ENCODE data around the gene F11. TPM values are rescaled to one million over a fixed set of nuclear protein-coding genes. Genes with fewer than 3 reads are reported as not detected.
"Not testable (repeated sequence)": the region's sequence is repeated elsewhere in the genome, so short reads cannot be mapped to it uniquely, and the experiment has no call there.

The F11 gene
- total RNA-seq, 1 experiment from 2014 or later = 1.6 TPM

DNA sequence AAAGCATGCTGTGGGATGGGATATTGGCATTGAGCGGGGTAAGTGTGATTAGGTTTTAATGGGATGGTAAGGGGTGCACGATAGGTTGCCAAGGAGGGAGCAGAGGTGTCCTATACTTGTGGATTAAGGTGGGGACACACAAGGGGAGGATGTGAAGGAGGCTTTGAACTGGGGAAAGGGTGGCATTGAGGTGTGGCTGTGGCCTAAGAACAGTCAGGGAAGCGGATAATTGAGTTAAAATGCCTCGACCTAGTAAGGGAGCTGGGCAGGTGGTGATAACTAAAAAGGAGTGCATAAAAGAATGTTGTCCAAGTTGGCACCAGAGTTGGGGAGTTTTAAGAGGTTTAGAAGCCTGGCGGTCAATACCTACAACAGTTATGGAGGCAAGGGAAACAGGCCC lies 21.2 kb upstream of the F11 start:
- ChIA-PET CTCF (no interaction called here), POLR2A (no interaction called here)
- no peak overlapping the region for H3K27ac Mint-ChIP-seq
- ATAC-seq (no peak), DNase-seq (ENCODE audit: low spot score) (no peak)
- H3K9me3 Mint-ChIP-seq = peaks cover 5% of the 10 kb centered on the region; the same call in 1 of the 2 replicates
- peaks cover 3% of the 10 kb centered on the region; the same call in 1 of the 2 replicates for H3K27me3 Mint-ChIP-seq (ENCODE audit: low read depth)
- TF ChIP-seq, protein P1, sequence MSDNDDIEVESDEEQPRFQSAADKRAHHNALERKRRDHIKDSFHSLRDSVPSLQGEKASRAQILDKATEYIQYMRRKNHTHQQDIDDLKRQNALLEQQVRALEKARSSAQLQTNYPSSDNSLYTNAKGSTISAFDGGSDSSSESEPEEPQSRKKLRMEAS (CRISPR knock-in tag; IDR thresholded peaks at IDR 0.05) = no peak
- no peak for TF ChIP-seq NFATC4 (CRISPR knock-in tag; IDR thresholded peaks at IDR 0.05)
- TF ChIP-seq, protein P2, sequence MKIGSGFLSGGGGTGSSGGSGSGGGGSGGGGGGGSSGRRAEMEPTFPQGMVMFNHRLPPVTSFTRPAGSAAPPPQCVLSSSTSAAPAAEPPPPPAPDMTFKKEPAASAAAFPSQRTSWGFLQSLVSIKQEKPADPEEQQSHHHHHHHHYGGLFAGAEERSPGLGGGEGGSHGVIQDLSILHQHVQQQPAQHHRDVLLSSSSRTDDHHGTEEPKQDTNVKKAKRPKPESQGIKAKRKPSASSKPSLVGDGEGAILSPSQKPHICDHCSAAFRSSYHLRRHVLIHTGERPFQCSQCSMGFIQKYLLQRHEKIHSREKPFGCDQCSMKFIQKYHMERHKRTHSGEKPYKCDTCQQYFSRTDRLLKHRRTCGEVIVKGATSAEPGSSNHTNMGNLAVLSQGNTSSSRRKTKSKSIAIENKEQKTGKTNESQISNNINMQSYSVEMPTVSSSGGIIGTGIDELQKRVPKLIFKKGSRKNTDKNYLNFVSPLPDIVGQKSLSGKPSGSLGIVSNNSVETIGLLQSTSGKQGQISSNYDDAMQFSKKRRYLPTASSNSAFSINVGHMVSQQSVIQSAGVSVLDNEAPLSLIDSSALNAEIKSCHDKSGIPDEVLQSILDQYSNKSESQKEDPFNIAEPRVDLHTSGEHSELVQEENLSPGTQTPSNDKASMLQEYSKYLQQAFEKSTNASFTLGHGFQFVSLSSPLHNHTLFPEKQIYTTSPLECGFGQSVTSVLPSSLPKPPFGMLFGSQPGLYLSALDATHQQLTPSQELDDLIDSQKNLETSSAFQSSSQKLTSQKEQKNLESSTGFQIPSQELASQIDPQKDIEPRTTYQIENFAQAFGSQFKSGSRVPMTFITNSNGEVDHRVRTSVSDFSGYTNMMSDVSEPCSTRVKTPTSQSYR (CRISPR knock-in tag; IDR thresholded peaks at IDR 0.05) = no peak
- TF ChIP-seq, protein P3, sequence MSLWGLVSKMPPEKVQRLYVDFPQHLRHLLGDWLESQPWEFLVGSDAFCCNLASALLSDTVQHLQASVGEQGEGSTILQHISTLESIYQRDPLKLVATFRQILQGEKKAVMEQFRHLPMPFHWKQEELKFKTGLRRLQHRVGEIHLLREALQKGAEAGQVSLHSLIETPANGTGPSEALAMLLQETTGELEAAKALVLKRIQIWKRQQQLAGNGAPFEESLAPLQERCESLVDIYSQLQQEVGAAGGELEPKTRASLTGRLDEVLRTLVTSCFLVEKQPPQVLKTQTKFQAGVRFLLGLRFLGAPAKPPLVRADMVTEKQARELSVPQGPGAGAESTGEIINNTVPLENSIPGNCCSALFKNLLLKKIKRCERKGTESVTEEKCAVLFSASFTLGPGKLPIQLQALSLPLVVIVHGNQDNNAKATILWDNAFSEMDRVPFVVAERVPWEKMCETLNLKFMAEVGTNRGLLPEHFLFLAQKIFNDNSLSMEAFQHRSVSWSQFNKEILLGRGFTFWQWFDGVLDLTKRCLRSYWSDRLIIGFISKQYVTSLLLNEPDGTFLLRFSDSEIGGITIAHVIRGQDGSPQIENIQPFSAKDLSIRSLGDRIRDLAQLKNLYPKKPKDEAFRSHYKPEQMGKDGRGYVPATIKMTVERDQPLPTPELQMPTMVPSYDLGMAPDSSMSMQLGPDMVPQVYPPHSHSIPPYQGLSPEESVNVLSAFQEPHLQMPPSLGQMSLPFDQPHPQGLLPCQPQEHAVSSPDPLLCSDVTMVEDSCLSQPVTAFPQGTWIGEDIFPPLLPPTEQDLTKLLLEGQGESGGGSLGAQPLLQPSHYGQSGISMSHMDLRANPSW (CRISPR knock-in tag; conservative IDR thresholded peaks at IDR 0.05; ENCODE audit: low read depth) = no peak
- no peak for TF ChIP-seq TEAD1 (CRISPR knock-in tag; IDR thresholded peaks at IDR 0.05)
- no peak for TF ChIP-seq JAZF1 (CRISPR knock-in tag; IDR thresholded peaks at IDR 0.05)
- TF ChIP-seq, protein P4, sequence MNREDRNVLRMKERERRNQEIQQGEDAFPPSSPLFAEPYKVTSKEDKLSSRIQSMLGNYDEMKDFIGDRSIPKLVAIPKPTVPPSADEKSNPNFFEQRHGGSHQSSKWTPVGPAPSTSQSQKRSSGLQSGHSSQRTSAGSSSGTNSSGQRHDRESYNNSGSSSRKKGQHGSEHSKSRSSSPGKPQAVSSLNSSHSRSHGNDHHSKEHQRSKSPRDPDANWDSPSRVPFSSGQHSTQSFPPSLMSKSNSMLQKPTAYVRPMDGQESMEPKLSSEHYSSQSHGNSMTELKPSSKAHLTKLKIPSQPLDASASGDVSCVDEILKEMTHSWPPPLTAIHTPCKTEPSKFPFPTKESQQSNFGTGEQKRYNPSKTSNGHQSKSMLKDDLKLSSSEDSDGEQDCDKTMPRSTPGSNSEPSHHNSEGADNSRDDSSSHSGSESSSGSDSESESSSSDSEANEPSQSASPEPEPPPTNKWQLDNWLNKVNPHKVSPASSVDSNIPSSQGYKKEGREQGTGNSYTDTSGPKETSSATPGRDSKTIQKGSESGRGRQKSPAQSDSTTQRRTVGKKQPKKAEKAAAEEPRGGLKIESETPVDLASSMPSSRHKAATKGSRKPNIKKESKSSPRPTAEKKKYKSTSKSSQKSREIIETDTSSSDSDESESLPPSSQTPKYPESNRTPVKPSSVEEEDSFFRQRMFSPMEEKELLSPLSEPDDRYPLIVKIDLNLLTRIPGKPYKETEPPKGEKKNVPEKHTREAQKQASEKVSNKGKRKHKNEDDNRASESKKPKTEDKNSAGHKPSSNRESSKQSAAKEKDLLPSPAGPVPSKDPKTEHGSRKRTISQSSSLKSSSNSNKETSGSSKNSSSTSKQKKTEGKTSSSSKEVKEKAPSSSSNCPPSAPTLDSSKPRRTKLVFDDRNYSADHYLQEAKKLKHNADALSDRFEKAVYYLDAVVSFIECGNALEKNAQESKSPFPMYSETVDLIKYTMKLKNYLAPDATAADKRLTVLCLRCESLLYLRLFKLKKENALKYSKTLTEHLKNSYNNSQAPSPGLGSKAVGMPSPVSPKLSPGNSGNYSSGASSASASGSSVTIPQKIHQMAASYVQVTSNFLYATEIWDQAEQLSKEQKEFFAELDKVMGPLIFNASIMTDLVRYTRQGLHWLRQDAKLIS (CRISPR knock-in tag; IDR thresholded peaks at IDR 0.05; ENCODE audit: borderline replicate concordance) = no peak
- TF ChIP-seq, protein P5, sequence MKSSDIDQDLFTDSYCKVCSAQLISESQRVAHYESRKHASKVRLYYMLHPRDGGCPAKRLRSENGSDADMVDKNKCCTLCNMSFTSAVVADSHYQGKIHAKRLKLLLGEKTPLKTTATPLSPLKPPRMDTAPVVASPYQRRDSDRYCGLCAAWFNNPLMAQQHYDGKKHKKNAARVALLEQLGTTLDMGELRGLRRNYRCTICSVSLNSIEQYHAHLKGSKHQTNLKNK (CRISPR knock-in tag; IDR thresholded peaks at IDR 0.05) = no peak
- no peak overlapping the region for H3K4me3 Mint-ChIP-seq
- H3K4me1 Mint-ChIP-seq = peaks cover 18% of the 10 kb centered on the region
- H3K36me3 Mint-ChIP-seq = peaks cover 6% of the 10 kb centered on the region

DNA sequence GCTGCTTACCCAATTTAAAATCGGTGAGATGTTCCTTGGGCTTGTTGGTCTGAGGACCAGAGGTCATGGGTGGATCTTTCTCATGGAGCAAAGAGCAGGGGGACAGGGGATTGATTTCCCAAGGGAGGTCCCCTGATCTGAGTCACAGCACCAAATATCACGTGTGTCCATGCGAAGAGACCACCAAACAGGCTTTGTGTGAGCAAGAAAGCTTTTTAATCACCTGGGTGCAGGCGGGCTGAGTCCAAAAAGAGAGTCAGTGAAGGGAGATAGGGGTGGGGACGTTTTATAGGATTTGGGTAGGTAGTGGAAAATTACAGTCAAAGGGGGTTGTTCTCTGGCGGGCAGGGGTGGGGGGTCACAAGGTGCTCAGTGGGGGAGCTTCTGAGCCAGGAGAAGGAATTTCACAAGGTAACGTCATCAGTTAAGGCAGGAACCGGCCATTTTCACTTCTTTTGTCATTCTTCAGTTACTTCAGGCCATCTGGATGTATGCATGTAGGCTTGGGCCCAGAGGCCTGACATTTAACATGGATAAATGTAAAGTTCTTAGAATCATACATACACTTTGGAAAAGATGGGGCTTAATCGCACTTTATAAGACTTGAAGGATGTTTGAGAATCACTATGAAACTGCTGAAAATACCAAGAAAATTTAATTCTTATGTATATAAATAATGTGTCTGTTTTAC lies 18.8 kb upstream of the F11 start:
- POLR2A ChIA-PET; CTCF ChIA-PET; H3K9me3 Mint-ChIP-seq; H3K4me3 Mint-ChIP-seq; H3K36me3 Mint-ChIP-seq; ATAC-seq; H3K27ac Mint-ChIP-seq; H3K27me3 Mint-ChIP-seq (ENCODE audit: low read depth): not testable (repeated sequence)
- peaks cover 42% of the 10 kb centered on the region for H3K4me1 Mint-ChIP-seq
- TF ChIP-seq USF1 (CRISPR knock-in tag; IDR thresholded peaks at IDR 0.05) (0 out of 2 replicates have a peak, but pooled peaks have one; percentile 19), FOXK1 (CRISPR knock-in tag; IDR thresholded peaks at IDR 0.05) (peak; percentile 50; the same call in 1 of the 2 replicates), ZNF512 (CRISPR knock-in tag; IDR thresholded peaks at IDR 0.05; ENCODE audit: borderline replicate concordance) (0 out of 2 replicates have a peak, but pooled peaks have one; percentile 30)
- TF ChIP-seq, protein P4 (CRISPR knock-in tag; IDR thresholded peaks at IDR 0.05; ENCODE audit: borderline replicate concordance) = peak; percentile 86; the same call in 1 of the 2 replicates
- DNase-seq (ENCODE audit: low spot score) = peak; percentile 31

Measured in WTC11 (cell line).